Kidney (tissue), 14 donors: Measurements from ENCODE around the gene SLC18A3. TPM values are rescaled to one million over a fixed set of nuclear protein-coding genes. Genes with fewer than 3 reads are reported as not detected.

Experiments
- DNase-seq, 5 donors: peaks; one replicate each; pipeline ENCODE4 v3.0.0-alpha.2; 2013 to 2020
- FAIRE-seq: peaks from 2 replicates; lab custom pipeline; 2012; peaks lifted over from hg19 to GRCh38; lab: Jason Lieb, UNC
- H3K27ac ChIP-seq, 2 donors: one replicate each; pipeline ENCODE4 v1.7.0; 2013; ENCODE audit warnings: low read depth in 2 of 2, low read length in 2 of 2, inconsistent platforms in 1 of 2
- H3K27me3 ChIP-seq: one replicate; pipeline ENCODE4 v1.7.1; 2013; ENCODE audit warnings: low read length, inconsistent platforms; ENCODE audit not compliant: control insufficient read depth, insufficient read depth
- H3K36me3 ChIP-seq, 3 donors: one replicate each; pipeline versions ENCODE4 v1.7.0 to v1.7.1; 2013; ENCODE audit warnings: low read length in 3 of 3, control low read depth in 1 of 3, inconsistent platforms in 1 of 3; ENCODE audit not compliant: insufficient read depth in 3 of 3, control insufficient read depth in 2 of 3
- H3K4me1 ChIP-seq, 3 donors: one replicate each; pipeline versions ENCODE4 v1.7.0 to v1.7.1; 2013; ENCODE audit warnings: low read length in 3 of 3, inconsistent platforms in 1 of 3, low read depth in 1 of 3; ENCODE audit not compliant: control insufficient read depth in 2 of 3, insufficient read depth in 2 of 3
- H3K4me3 ChIP-seq, 3 donors: one replicate each; pipeline versions ENCODE4 v1.7.0 to v1.8.1; 2013; ENCODE audit warnings: low read length in 3 of 3, control low read depth in 1 of 3, inconsistent platforms in 1 of 3
- H3K9ac ChIP-seq, 3 donors: one replicate each; pipeline versions ENCODE4 v1.7.0 to v1.7.1; 2013; ENCODE audit warnings: low read length in 3 of 3, control low read depth in 1 of 3, inconsistent platforms in 1 of 3
- H3K9me3 ChIP-seq, 3 donors: one replicate each; pipeline versions ENCODE4 v1.7.0 to v1.7.1; 2013; ENCODE audit warnings: low read length in 3 of 3, control low read depth in 1 of 3, inconsistent platforms in 1 of 3; ENCODE audit not compliant: control insufficient read depth in 2 of 3, insufficient read depth in 1 of 3
- intact Hi-C: fragments of 100-400 bp; cut with DNase I; formaldehyde crosslinking; loops from one replicate; pipeline ENCODE4 v1.11.1; 2022
- polyA plus RNA-seq: library from polyadenylated mRNA; stranded (reverse); fragments of 350-450 nt; fragmentation: Illumina TruSeq; extraction: RNeasy Lipid Tissue Mini Kit (QIAGEN cat#74804); gene quantifications from one replicate; pipeline ENCODE4 v1.2.3, GENCODE V29; 2014; ENCODE audit warnings: low read depth, low replicate concordance; ENCODE audit not compliant: insufficient read depth
- total RNA-seq: library from RNA; stranded (reverse); fragmentation: NEBNext Ultra II Directional; extraction: Animal tissue kit (Norgen Biotek cat#: 25700); gene quantifications from one replicate; pipeline ENCODE4 v1.2.1, GENCODE V29; 2021
- TF ChIP-seq, protein P1 (sequence below): IDR thresholded peaks from 3 replicates; pipeline ENCODE4 v1.5.1; 2012; ENCODE audit warnings: mild to moderate bottlenecking, moderate library complexity, borderline replicate concordance; ENCODE audit not compliant: insufficient read depth; ENCODE audit errors: extremely low read depth
- donor health status: control.
- donor health status: control.
- donor health status: control.
- donor health status: control.
- donor health status: control.
- donor health status: DM: yes; HTN: yes; CAD: no.
- donor health status: Normal renal cell carcinoma (clear cell type).

Gene SLC18A3
- total and polyA plus RNA-seq, 2 donors from 2014 or later, result not detected

DNA sequence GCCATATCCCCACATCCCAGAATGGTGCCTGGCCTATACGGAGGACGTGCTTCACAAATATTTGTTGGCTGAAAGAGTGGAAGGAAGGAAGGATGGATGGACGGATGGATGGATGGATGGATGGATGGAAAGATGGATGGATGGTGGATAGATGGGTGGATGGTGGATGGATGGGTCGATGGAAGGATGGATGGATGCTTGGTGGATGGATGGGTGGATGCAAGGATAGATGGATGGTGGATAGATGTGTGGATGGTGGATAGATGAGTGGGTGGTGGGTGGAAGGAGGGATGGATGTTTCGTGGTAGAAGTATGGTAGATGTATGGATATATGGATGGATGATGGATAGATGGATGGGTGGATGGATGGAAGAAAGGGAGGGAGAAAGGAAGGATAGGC lies 14.5 kb downstream of the SLC18A3 start:
- DNase-seq (peak in 1 of 5 donors; percentile 5), FAIRE-seq (no peak)
- Histone ChIP-seq H3K9ac (no peak overlapping the region), H3K27ac (no peak overlapping the region), H3K4me1 (no peaks in the 10 kb centered on the region), H3K36me3 (no peaks in the 10 kb centered on the region), H3K27me3 (no peaks in the 10 kb centered on the region), H3K4me3 (no peak overlapping the region), H3K9me3 (no peaks in the 10 kb centered on the region)
- intact Hi-C loops, result no loop called here
- TF ChIP-seq, protein P1, sequence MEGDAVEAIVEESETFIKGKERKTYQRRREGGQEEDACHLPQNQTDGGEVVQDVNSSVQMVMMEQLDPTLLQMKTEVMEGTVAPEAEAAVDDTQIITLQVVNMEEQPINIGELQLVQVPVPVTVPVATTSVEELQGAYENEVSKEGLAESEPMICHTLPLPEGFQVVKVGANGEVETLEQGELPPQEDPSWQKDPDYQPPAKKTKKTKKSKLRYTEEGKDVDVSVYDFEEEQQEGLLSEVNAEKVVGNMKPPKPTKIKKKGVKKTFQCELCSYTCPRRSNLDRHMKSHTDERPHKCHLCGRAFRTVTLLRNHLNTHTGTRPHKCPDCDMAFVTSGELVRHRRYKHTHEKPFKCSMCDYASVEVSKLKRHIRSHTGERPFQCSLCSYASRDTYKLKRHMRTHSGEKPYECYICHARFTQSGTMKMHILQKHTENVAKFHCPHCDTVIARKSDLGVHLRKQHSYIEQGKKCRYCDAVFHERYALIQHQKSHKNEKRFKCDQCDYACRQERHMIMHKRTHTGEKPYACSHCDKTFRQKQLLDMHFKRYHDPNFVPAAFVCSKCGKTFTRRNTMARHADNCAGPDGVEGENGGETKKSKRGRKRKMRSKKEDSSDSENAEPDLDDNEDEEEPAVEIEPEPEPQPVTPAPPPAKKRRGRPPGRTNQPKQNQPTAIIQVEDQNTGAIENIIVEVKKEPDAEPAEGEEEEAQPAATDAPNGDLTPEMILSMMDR, result no peak

DNA sequence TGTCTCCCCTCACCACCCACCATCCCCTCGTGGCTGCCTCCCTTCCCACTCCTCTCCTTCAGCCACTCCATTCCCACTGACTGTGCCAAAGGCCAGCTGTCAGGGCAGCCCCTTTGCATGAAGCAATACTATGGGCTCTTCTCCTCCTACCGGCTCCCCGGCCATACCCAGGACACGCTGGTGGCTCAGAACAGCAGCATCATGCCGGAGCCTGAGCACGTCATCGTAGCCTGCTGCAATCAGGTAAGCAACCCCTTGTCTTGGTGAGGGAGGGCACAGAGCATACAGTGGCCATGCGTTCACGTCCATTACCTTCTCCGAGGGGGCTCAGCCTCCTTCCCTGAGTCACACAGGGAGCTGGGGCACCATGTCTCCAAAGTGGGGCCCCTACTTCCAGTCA lies 15.3 kb downstream of the SLC18A3 start:
- Histone ChIP-seq H3K27me3 (no peaks in the 10 kb centered on the region), H3K36me3 (no peaks in the 10 kb centered on the region), H3K27ac (no peak overlapping the region), H3K9ac (no peak overlapping the region), H3K9me3 (no peaks in the 10 kb centered on the region), H3K4me1 (no peaks in the 10 kb centered on the region), H3K4me3 (no peak overlapping the region)
- DNase-seq, result peak in 1 of 5 donors; percentile 9
- FAIRE-seq, result no peak
- TF ChIP-seq, protein P1, result no peak
- intact Hi-C loops, result no loop called here

DNA sequence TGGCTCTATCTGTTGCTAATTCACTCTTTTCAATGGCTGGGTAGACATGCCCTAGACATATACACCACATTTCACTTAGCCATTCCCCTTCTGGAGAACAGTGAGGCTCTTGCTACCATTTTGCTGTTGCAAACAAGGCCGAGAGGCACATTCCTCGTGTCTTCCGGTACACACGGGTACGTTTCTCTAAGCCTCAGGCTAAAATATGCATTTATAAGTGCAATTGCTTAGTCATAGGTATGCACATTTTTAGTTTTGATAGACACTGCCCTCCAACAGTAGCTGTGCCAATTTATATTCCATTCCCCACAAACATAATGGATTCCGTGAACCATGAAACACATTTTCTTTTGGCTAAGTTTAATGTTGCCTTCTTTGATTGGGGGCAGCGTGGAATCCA lies 16.9 kb downstream of the SLC18A3 start:
- DNase-seq (no peak), FAIRE-seq (no peak)
- Histone ChIP-seq H3K9ac (no peak overlapping the region), H3K27me3 (no peaks in the 10 kb centered on the region), H3K36me3 (no peaks in the 10 kb centered on the region), H3K4me3 (no peak overlapping the region), H3K4me1 (no peaks in the 10 kb centered on the region), H3K9me3 (no peaks in the 10 kb centered on the region), H3K27ac (no peak overlapping the region)
- intact Hi-C loops, result no loop called here
- TF ChIP-seq, protein P1, result no peak

DNA sequence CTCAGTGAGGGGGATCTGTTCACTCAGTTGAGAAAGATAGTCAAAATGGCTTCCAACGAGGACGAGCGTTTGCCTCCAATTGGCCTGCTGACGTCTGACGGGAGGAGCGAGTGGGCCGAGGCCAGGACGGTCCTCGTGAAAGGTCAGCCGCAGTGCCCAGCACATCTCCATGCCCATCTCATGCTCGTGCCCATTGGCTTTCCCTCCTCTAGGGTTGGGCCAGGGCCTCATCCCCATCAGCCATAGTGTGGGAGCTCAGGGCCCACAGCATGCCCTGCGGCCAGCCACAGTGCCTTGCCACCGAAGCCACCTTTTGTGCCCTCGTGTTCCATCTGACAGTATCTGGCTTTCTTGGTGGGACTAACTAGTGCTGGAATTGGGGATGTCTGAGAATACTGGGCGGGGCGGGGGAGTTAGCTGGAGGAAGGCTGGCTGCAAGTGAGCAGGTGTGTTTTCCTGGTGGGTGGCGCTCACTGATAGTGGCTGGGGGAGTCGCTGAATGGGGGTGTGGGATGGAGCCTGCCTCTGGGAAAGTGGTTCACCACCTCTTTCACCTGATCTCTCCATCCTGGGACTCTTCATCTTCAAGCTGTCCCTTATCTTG lies 17.6 kb downstream of the SLC18A3 start:
- H3K4me1 ChIP-seq, result no peaks in the 10 kb centered on the region
- DNase-seq, result peak in 2 of 5 donors; percentile 15 to 37
- H3K27me3 ChIP-seq, result no peaks in the 10 kb centered on the region
- no peak for FAIRE-seq
- H3K9ac ChIP-seq, result no peak overlapping the region
- intact Hi-C loops, result no loop called here
- no peak overlapping the region for H3K27ac ChIP-seq
- H3K4me3 ChIP-seq, result no peak overlapping the region
- H3K9me3 ChIP-seq, result no peaks in the 10 kb centered on the region
- H3K36me3 ChIP-seq, result no peaks in the 10 kb centered on the region
- TF ChIP-seq, protein P1, result no peak
